ENCODE data around the gene MYO15B. TPM values are rescaled to one million over a fixed set of nuclear protein-coding genes. Genes with fewer than 3 reads are reported as not detected.

Gene MYO15B
- total RNA-seq, 1 experiment from 2014 or later: 30.3 TPM

DNA sequence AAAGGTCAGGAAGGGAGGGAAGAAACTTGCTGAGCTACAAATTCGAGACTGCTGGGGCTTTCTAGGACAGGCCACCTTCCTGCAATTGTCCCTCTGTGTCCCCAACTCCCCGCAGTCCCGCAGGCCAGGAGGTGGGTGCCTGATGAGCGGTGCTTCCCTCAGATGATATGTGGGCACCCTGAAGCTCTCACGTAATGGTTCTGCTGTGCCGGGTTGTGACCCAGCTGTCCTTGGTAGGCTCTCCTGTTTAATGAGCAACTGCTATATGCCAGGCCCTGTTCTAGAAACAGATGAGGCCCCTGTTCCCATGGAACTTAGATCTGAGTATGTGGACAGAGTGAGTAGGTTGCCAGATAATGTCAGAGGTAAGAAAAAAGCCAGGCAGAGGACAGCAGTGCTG lies 22.0 kb upstream of the MYO15B start:
- no peaks in the 10 kb centered on the region for H3K79me2 ChIP-seq (ENCODE audit: insufficient read depth, low read length)
- H2AFZ ChIP-seq (ENCODE audit: low read depth, low read length, poor library complexity, severe bottlenecking): no peak overlapping the region
- peaks cover 14 to 30% of the 10 kb centered on the region in 2 experiments for H3K36me3 ChIP-seq (ENCODE audit: control insufficient read depth in 1 of 2, insufficient read depth in 2 of 2, low read length in 2 of 2)
- no TSS peak for BruUV-seq (replicated peaks)
- no peak overlapping the region for H3K9ac ChIP-seq (ENCODE audit: low read length)
- DNase-seq (ENCODE audit: low read depth, low spot score): no peak
- no peak overlapping the region for H3K27ac ChIP-seq (ENCODE audit: low read depth, low read length)
- TF ChIP-seq CTCF (IDR thresholded peaks at IDR 0.05 in 2 of 3, conservative IDR thresholded peaks at IDR 0.05 in 1 of 3; ENCODE audit: borderline replicate concordance in 1 of 3, insufficient read depth in 1 of 3, low read depth in 2 of 3, low read length in 2 of 3) (no peak), EZH2 (IDR thresholded peaks at IDR 0.05) (no peak), SIN3A (IDR thresholded peaks at IDR 0.05; ENCODE audit: low read depth) (no peak), EZH2phosphoT487 (IDR thresholded peaks at IDR 0.05; ENCODE audit: borderline replicate concordance) (no peak), RAD21 (IDR thresholded peaks at IDR 0.05; ENCODE audit: low read depth) (no peak), JUND (IDR thresholded peaks at IDR 0.05) (no peak), POLR2AphosphoS5 (IDR thresholded peaks at IDR 0.05; ENCODE audit: low read depth, low read length) (no peak), CBX3 (IDR thresholded peaks at IDR 0.05; ENCODE audit: low read depth) (no peak), ZNF274 (IDR thresholded peaks at IDR 0.05; ENCODE audit: low read depth, low read length) (no peak), FOSL1 (IDR thresholded peaks at IDR 0.05; ENCODE audit: low read depth) (no peak), EGR1 (IDR thresholded peaks at IDR 0.05; ENCODE audit: low read depth) (no peak), POLR2A (IDR thresholded peaks at IDR 0.05; ENCODE audit: borderline replicate concordance, extremely low read depth, insufficient read depth, insufficient read length) (no peak), SP1 (IDR thresholded peaks at IDR 0.05; ENCODE audit: low read depth) (no peak), YY1 (IDR thresholded peaks at IDR 0.05; ENCODE audit: extremely low read depth, insufficient replicate concordance, low read depth, low read length) (no peak), ZFX (IDR thresholded peaks at IDR 0.05) (no peak)
- TF ChIP-seq, protein P1, sequence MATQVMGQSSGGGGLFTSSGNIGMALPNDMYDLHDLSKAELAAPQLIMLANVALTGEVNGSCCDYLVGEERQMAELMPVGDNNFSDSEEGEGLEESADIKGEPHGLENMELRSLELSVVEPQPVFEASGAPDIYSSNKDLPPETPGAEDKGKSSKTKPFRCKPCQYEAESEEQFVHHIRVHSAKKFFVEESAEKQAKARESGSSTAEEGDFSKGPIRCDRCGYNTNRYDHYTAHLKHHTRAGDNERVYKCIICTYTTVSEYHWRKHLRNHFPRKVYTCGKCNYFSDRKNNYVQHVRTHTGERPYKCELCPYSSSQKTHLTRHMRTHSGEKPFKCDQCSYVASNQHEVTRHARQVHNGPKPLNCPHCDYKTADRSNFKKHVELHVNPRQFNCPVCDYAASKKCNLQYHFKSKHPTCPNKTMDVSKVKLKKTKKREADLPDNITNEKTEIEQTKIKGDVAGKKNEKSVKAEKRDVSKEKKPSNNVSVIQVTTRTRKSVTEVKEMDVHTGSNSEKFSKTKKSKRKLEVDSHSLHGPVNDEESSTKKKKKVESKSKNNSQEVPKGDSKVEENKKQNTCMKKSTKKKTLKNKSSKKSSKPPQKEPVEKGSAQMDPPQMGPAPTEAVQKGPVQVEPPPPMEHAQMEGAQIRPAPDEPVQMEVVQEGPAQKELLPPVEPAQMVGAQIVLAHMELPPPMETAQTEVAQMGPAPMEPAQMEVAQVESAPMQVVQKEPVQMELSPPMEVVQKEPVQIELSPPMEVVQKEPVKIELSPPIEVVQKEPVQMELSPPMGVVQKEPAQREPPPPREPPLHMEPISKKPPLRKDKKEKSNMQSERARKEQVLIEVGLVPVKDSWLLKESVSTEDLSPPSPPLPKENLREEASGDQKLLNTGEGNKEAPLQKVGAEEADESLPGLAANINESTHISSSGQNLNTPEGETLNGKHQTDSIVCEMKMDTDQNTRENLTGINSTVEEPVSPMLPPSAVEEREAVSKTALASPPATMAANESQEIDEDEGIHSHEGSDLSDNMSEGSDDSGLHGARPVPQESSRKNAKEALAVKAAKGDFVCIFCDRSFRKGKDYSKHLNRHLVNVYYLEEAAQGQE (IDR thresholded peaks at IDR 0.05; ENCODE audit: low read depth): no peak
- TF ChIP-seq, protein P2, sequence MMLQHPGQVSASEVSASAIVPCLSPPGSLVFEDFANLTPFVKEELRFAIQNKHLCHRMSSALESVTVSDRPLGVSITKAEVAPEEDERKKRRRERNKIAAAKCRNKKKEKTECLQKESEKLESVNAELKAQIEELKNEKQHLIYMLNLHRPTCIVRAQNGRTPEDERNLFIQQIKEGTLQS (IDR thresholded peaks at IDR 0.05): no peak
- H4K20me1 ChIP-seq (ENCODE audit: insufficient read depth): no peaks in the 10 kb centered on the region
- intact Hi-C loops (cut with micrococcal nuclease): no loop called here
- no peaks in the 10 kb centered on the region for H3K9me2 ChIP-seq (ENCODE audit: insufficient read depth)
- H3K9me3 ChIP-seq (ENCODE audit: control insufficient read depth in 1 of 2, insufficient read depth in 1 of 2, low read depth in 1 of 2, low read length in 2 of 2): no peaks in the 10 kb centered on the region
- no peak overlapping the region for H3K4me2 ChIP-seq (ENCODE audit: low read length)
- peaks cover 8 to 9% of the 10 kb centered on the region in 2 experiments; a peak in 3 of 4 replicates for H3K4me1 ChIP-seq (ENCODE audit: control insufficient read depth in 1 of 2, insufficient read depth in 2 of 2, low read length in 2 of 2)
- H3K27me3 ChIP-seq (ENCODE audit: insufficient read depth, low read length): no peaks in the 10 kb centered on the region
- POLR2A ChIA-PET: no interaction called here
- no peak overlapping the region for H3K4me3 ChIP-seq (replicated peaks in 1 of 2; ENCODE audit: low read depth in 1 of 2, low read length in 2 of 2)
- ATAC-seq: no peak
- CTCF ChIA-PET: interaction anchor here (0.9 kb wide), 1 partner anchor 35 kb away, joined by 3 read pairs; no protein-coding TSS in a partner anchor
- RAD21 ChIA-PET (ENCODE audit: low non-redundant PET in 1 of 2, low total read pairs in 2 of 2, uncharacterized antibody in 2 of 2, unreplicated experiment in 2 of 2): no interaction called here

All from HCT116 (cell line).